Measurements from ENCODE around the gene SMIM10L2A. TPM values are rescaled to one million over a fixed set of nuclear protein-coding genes. Genes with fewer than 3 reads are reported as not detected.

The SMIM10L2A gene
- total RNA-seq, 1 donor from 2014 or later = 2.3 TPM

GRCh38 chrX:135431886-135432285, 10.1 kb downstream of the SMIM10L2A start:
- TF ChIP-seq, protein P1, sequence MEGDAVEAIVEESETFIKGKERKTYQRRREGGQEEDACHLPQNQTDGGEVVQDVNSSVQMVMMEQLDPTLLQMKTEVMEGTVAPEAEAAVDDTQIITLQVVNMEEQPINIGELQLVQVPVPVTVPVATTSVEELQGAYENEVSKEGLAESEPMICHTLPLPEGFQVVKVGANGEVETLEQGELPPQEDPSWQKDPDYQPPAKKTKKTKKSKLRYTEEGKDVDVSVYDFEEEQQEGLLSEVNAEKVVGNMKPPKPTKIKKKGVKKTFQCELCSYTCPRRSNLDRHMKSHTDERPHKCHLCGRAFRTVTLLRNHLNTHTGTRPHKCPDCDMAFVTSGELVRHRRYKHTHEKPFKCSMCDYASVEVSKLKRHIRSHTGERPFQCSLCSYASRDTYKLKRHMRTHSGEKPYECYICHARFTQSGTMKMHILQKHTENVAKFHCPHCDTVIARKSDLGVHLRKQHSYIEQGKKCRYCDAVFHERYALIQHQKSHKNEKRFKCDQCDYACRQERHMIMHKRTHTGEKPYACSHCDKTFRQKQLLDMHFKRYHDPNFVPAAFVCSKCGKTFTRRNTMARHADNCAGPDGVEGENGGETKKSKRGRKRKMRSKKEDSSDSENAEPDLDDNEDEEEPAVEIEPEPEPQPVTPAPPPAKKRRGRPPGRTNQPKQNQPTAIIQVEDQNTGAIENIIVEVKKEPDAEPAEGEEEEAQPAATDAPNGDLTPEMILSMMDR (conservative IDR thresholded peaks at IDR 0.05; ENCODE audit: low read depth, low read length) = no peak
- DNase-seq (ENCODE audit: low read depth) = no peak
- no peak overlapping the region for H3K4me3 ChIP-seq (ENCODE audit: low read depth, low read length)

- H3K4me3 ChIP-seq (ENCODE audit: low read depth, low read length) = no peak overlapping the region
Measured at GRCh38 chrX:135432453-135432852, 10.7 kb downstream of the SMIM10L2A start.

DNA sequence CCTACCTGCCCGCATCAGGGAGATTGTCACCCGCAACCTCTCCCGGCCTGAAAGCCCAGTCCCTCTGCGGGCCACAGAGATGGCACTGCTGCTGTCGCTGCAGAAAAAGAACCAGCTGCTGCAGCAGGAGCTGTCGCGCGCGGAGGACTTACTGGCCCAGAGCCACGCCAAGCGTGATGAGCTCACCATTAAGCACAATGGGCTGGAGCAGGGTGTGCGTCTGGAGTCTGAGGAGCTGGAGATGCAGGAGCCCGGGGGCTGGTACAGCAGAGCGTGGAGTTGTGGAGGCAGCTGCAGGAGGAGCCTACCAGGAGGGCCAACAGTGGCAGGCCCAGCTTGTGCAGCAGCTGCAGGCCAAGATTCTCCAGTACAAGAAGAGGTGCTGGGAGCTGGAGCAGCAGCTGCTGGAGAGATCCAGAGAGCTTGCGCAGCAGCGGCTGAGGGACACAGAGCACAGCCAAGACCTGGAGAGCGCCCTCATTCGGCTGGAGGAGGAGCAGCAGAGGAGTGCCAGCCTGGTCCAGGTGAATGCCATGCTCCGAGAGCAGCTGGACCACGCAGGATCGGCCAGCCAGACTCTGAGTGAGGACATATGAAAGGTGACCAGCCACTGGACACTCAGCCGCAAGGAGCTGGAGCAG, 11.3 kb downstream of the SMIM10L2A start:
- no peak overlapping the region for H3K4me3 ChIP-seq (ENCODE audit: low read depth, low read length)
- TF ChIP-seq, protein P1 (conservative IDR thresholded peaks at IDR 0.05; ENCODE audit: low read depth, low read length) = no peak
- DNase-seq (ENCODE audit: low read depth) = no peak

More at GRCh38 chrX:135432453-135432852, 10.7 kb downstream of the SMIM10L2A start:
- TF ChIP-seq, protein P1 (conservative IDR thresholded peaks at IDR 0.05; ENCODE audit: low read depth, low read length) = no peak
- no peak for DNase-seq (ENCODE audit: low read depth)

DNA sequence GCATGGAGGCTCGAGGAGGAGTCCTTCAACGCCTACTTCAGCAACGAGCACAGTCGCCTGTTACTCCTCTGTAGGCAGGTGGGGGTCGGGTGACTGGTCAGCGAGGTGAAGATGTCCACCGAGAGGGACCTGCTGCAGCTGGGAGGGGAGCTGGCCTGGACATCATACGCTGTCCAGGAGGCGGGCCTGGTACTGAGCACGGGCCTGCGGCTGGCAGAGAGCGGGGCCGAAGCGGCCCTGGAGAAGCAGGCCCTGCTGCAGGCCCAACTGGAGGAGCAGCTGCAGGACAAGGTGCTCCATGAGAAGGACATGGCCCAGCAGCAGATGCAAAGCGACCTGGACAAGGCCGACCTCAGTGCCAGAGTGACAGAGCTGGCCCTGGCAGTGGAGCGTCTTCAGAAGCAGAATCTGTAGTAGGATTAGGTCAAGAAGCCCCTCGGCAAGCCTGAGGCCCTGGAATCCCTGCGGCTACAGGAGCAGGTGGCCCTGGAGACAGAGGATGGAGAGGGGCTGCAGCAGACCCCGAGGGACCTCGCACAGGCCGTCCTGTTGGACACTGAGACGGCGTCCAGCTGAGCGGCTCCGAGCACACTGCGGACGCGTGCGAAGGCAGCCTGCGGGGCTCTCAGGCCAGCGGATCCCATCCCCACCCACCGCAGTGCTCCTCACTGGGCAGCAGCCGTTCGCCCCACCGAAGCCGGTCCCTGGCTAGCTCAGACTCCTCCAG, 11.9 kb downstream of the SMIM10L2A start:
- no peak for DNase-seq (ENCODE audit: low read depth)
- H3K4me3 ChIP-seq (ENCODE audit: low read depth, low read length) = no peak overlapping the region
- TF ChIP-seq, protein P1 (conservative IDR thresholded peaks at IDR 0.05; ENCODE audit: low read depth, low read length) = no peak

GRCh38 chrX:135434258-135435138, 12.8 kb downstream of the SMIM10L2A start:
- no peak overlapping the region for H3K4me3 ChIP-seq (ENCODE audit: low read depth, low read length)
- no peak for DNase-seq (ENCODE audit: low read depth)
- TF ChIP-seq, protein P1 (conservative IDR thresholded peaks at IDR 0.05; ENCODE audit: low read depth, low read length) = no peak

DNA sequence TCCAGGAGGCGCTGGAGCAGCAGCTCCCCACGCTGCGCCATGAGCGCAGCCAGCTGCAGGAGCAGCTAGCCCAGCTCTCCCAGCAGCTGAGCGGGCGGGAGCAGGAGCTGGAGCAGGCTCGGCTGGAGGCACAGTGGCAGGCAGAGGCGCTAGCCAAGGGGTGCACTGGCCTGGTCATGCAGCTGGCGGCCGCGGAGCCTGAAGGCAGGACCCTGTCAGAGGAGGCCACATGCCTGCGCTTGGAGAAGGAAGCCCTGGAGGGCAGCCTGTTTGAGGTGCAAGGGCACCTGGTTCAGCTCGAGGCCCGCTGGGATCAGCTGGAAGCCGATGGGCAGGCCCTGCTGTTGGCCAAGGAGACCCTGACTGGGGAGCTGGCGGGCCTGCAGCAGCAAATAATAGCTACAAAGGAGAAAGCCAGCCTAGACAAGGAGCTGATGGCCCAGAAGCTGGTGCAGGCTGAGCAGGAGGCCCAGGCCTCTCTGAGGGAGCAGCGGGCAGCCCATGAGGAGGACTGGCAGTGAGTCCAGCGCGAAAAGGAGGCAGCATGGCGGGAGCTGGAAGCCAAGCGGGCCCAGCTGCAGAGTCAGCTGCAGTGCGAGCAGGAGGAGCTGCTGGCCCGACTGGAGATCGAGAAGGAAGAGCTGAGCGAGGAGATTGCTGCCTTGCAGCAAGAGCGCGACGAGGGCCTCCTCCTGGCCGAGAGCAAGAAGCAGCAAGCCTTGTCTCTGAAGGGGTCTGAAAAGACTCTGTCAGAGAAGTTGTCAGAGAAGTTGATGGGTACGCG, 13.6 kb downstream of the SMIM10L2A start:
- DNase-seq (ENCODE audit: low read depth) = no peak
- TF ChIP-seq, protein P1 (conservative IDR thresholded peaks at IDR 0.05; ENCODE audit: low read depth, low read length) = no peak
- no peak overlapping the region for H3K4me3 ChIP-seq (ENCODE audit: low read depth, low read length)
